ENCODE measurements around the gene TCF15.

The TCF15 gene

GRCh38 chr20:611047-611842, 1.1 kb upstream of the TCF15 start:
- no peak for DNase-seq (ENCODE audit: low spot score)

DNA sequence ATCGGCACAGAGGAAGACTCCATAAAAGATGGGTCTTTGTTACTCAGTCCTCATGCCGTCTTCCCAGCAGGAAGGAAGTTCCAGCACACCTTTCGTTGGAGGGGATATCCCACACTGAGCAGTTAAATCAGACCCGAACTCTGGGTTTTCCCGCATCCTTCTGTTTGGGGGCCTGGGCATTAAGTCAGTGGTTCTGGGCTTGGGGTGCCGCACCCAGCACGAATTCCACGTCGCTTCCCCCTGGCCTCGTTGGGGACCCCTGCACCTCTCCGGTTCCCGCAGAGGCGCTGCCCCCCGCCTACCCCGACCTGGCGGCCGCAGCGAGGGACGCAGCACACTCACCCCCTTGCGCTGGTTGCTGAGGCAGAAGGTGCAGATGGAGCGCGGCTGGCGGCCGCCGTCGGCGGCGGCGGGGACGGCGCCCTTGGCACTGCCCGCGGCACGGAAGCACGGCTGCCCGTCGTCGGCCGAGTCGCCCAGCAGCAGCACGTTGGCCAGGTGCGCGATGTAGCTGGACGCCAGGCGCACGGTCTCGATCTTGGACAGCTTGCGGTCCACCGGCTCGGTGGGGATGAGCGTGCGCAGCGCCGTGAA, 641 bp downstream of the TCF15 start:
- no peak for DNase-seq (ENCODE audit: low spot score)

GRCh38 chr20:608970-609369, 1.1 kb downstream of the TCF15 start:
- no peak for DNase-seq (ENCODE audit: low spot score)

GRCh38 chr20:607476-607875, 2.6 kb downstream of the TCF15 start:
- no peak for DNase-seq (ENCODE audit: low spot score)

DNA sequence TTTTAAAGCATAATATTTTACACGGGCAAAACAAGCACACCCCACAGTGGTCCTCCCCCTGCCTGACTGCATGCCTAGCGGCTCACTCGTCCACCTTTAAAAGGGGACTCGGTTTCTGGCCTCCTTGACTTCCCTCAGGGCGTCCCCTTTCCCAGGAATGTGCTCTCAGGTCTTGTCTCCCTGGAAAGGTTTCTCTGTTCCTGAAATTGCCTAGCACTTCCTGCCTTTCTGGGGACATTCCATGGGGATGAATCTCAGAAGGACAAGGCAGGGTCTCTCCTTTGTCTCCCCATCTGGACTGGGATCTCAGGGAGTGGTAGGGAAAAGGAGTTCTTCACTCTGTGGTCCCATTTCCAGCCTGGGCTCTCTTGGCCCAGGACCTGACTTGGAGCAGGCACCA, 4.9 kb downstream of the TCF15 start:
- DNase-seq (ENCODE audit: low spot score), result no peak

DNA sequence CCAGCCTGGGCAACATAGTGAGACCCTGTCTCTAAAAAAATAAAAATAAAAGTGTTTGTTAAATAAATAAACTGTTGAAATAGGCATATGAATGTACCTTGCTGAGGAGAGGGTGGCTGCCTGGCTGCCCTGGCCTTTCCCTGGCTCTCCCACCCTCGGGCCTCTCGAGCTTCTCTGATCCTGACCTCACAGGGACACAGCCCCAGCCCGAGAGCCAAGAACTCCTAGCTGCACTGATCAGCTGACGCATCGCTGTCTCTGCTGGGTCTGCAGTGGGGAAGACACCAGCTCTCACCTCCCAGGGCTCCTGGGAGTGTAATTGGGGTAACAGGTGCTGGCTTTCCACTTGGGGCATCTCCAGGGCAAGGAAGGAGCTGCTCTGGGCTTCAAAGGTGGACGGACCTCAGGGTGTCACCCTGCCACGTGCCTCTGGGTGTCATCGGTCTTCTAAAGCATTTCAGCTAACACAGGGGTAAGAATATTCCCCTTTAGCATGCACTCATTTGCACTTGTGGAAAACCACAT, 6.9 kb downstream of the TCF15 start:
- DNase-seq (ENCODE audit: low spot score), result no peak

DNA sequence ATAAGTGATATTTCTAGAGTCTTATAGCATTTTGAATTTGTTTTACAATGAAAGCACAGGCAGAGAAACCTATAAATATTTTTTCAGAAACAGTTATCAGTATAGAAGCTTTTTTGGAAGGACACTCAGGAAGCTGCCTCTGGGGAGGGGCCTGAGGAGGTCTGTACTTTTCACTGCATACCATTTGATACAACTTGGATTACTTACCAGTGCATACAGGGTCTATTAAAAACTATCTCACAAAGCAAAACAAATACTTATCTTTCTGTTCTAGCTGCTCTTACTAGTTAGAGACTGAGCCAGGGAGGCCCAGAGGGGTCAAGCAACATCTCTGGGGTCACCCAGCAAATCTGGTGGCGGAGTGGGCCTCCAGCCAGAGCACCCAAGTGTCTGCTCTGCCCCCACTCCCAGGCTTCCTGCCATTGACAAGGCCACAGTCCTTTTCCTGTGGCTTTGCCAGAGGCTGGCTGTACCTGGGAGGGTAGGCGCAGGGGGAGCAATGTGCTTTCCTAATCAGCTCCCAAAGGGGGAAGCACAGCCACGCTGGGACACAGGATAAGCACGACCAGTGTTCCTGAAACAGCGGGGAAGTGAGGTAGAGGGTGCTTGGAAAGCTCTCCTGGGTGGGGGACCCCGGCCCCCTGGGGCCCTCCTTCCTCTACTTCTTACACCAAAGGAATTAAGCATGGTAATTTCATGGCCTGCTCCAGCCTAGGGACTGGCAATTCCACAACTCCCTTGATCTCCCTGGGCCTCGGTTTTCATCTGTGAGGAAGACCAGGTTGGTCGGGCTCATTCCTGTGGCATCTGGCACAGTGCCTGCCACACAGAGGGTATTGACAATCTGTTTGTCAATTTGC, 7.8 kb downstream of the TCF15 start:
- DNase-seq (ENCODE audit: low spot score), result no peak

DNA sequence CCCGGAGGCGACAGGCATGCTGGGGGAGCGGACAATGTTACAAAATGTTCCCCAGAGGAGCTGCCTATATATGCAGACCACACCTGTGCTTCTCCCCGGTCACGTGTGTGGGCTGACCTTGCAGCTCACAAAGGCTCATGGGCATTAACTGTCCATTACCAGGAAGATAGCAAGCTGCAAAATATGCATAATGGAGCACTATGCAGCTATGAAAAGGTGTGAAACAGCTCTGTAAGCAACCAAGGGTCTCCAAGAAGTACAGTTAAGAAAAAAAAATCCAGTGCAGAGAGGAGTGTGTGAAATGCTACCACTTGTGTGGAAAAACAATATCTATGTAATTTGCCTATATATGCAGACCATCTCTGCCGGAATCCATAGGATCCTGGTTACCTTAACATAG, 9.4 kb downstream of the TCF15 start:
- DNase-seq (ENCODE audit: low spot score), result no peak

DNA sequence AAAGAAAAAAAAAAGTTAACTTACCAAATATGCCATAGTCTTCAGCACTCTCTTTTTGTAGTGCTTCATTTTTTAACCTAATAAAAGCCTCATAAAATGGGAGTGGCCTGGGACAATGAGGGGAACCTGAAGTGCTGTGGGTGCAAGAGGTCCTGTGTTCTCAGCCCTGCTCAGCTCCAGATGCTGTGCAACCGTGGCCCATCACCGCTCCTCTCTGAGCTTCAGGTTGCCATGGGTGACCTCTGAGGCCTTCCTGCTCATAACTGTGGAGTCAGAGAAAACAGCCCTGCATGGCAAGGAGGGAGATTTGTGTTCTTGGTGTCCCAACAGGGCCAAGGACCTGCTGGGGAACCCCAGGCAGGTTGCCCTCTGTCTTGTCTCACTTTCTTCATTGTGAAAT, 10.0 kb downstream of the TCF15 start:
- no peak for DNase-seq (ENCODE audit: low spot score)

- no peak for DNase-seq (ENCODE audit: low spot score)
These were observed 11.8 kb downstream of the TCF15 start for GRCh38 chr20:598133-598850.

GRCh38 chr20:597560-597959, 12.5 kb downstream of the TCF15 start:
- DNase-seq (ENCODE audit: low spot score), result no peak

GRCh38 chr20:595330-596308, 14.5 kb downstream of the TCF15 start:
- no peak for DNase-seq (ENCODE audit: low spot score)

DNA sequence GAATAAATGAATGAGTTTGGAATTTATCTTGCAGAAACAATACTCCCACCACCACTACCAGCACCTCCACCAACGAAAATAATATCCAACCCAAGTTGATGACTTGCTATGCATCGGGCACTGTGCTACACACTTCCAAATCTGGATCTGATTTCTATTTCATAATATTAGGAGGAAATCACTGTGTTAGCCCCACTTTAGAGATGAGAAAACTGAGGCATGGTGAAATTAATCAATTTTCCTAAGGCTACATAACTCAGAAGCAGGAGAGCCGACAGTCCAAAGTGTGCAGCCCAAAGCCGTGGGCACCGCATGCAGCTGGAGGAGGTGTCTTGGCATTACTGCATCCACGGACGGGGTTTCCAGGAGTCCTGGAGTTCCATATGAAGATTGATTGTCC, 17.6 kb downstream of the TCF15 start:
- DNase-seq (ENCODE audit: low spot score), result no peak

- DNase-seq (ENCODE audit: low spot score), result no peak
These were observed 18.2 kb downstream of the TCF15 start for GRCh38 chr20:591941-592340.

DNA sequence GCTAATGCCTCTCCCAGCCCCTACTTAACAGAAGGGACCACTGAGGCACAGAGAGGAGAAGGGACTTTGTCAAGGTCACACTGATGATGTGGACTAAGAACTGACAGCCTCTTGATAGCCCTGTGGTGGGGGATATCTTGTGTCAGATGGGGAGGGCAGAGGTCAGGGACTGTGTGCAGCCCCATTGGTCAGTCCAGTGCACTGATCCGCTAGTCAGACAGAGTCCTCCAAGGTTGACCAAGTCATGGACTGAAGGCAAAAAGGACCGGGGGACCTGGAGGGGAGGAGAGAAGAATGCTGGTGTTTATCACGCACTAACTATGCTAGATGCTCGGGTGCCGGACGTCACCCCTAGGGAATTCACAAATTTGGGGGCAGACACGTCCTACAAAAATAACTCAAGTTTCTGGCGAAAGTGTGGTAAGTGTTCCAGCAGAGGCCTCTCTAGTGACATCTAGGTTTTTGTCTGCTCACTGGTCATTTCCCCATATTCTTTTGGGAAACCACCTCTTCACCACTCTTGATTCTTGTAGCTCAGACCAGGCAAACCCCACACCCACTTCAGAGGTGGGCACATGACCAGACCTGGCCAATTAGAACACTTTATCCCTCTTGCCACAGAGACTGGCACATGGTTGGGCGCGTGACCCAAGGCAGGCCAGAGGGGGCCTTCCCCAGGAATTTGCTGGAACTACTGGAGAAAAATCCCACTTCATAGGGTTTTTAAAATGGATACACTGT, 21.0 kb downstream of the TCF15 start:
- DNase-seq (ENCODE audit: low spot score), result no peak

GRCh38 chr20:588476-588875, 21.6 kb downstream of the TCF15 start:
- DNase-seq (ENCODE audit: low spot score), result no peak

GRCh38 chr20:584971-585301, 25.2 kb downstream of the TCF15 start:
- no peak for DNase-seq (ENCODE audit: low spot score)

DNA sequence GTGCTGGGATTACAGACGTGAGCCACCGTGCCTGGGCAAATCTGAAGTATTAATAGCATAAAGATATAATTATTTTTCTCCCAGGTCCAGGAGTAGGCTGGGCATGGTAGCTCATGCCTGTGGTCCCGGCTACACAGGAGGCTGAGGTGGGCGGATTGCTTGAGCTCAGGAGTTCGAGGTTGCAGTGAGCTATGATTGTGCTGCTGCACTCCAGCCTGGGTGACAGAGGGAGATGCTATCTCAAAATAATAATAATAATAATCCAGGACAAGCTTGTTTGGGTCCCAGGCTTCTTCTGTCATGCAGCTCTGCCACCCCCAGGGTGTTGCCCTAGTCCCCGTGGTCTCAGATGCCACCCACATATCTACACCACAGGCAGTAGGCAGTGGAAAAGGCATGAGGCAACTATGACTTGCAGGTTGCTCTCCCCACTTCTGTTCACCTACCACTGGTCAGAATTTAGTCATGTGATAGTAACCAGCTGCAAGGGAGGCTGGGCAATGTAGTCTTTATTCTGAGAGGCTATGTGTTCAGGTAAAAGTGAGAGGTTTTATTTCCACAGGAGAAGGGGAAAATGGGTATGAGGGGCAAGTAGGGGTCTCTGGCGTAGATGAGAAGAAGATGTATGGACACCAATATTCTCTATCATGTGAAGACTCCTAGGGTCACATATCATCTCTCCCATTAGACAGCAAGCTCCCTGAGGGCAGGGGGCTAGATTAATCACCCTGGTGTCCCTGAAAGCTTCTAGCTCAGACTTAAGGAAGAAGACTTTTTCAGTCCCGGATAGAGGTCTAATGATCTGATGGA, 25.7 kb downstream of the TCF15 start:
- DNase-seq (ENCODE audit: low spot score), result no peak

DNA sequence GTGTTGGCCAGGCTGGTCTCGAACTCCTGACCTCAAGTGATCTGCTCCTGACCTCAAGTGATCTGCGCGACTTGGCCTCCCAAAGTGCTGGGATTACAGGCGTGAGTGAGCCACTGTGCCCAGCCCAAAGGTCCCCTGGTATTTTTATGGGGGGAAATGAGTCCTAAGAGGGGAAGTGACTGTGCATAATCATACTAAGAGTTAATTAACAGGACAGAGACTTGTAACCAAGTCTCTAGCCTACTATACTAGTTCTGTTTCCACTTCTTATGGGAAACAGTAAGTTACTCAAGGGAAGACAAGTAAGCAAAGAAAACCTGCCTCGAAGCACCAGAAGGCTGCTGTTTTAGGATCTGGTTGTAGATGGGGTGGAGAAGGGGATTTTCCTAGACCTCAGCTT, 27.9 kb downstream of the TCF15 start:
- DNase-seq (ENCODE audit: low spot score), result no peak

All from hematopoietic multipotent progenitor cell treated with erythropoietin and hydrocortisone succinate and interleukin-3 and kit ligand, for 15 days (in vitro differentiated cells).